K562 (cell line): Measurements from ENCODE around the gene STRIP1. TPM values are rescaled to one million over a fixed set of nuclear protein-coding genes. Genes with fewer than 3 reads are reported as not detected.
A peak's percentile ranks its signal among the peaks of the same experiment; 100 is the strongest.

ENCODE experiments used
- ATAC-seq: fragments of 200-7000 bp; cut with Tn5 transposase; 3 replicates; pipeline ENCODE4 v1.9.1; 2020; ENCODE audit warnings: moderate library complexity
- BruUV-seq: library from RNA; stranded (reverse); fragments of 400-500 nt; replicated peaks from 2 replicates; lab custom pipeline; 2021; lab: Mats Ljungman, UMichigan
- CTCF ChIA-PET: fragments of 300-600 bp; formaldehyde crosslinking; extraction: SDS; loops from one replicate; lab custom pipeline; 2021; ENCODE audit warnings: low intra/inter-chr PET ratio; lab: Yijun Ruan, JAX
- POLR2A ChIA-PET: fragments of 300-600, 350-650 bp; sonication (Branson Sonifier 250); formaldehyde crosslinking; extraction: SDS; loops from one replicate; lab custom pipeline; 2021; ENCODE audit warnings: antibody characterized with exemption, inconsistent platforms; lab: Yijun Ruan, JAX
- DNase-seq, 4 experiments: peaks; one replicate each; pipeline versions ENCODE4 v3.0.0 to v3.0.0-alpha.2; 2011 to 2018; ENCODE audit warnings: low spot score in 3 of 4, mixed read lengths in 3 of 4; ENCODE audit errors: extremely low read depth in 1 of 4
- FAIRE-seq: peaks from 2 replicates; lab custom pipeline; 2011; peaks lifted over from hg19 to GRCh38; lab: Jason Lieb, UNC
- H2AFZ ChIP-seq: 2 replicates; pipeline ENCODE4 v1.6.0; 2011; ENCODE audit warnings: low read depth, low read length, control low read depth, inconsistent platforms
- H3K27ac ChIP-seq: fragments of 200-600 bp; 3 replicates; pipeline ENCODE4 v1.8.0; 2011; ENCODE audit warnings: low read depth, mild to moderate bottlenecking, control low read depth, inconsistent platforms, low read length, moderate library complexity, mixed read lengths; ENCODE audit errors: extremely low read depth
- H3K27me3 ChIP-seq, 2 experiments: fragments of 300-600 bp in 1 of 2; 2 replicates in 1 of 2; 3 replicates in 1 of 2; pipeline versions ENCODE4 v1.6.0 to v1.8.0; 2011; ENCODE audit warnings: inconsistent platforms in 2 of 2, low read length in 2 of 2, mild to moderate bottlenecking in 1 of 2, mixed read lengths in 1 of 2, moderate library complexity in 1 of 2; ENCODE audit not compliant: control insufficient read depth in 2 of 2, insufficient read depth in 2 of 2
- H3K36me3 ChIP-seq: fragments of 300-600 bp; 3 replicates; pipeline ENCODE4 v1.8.0; 2011; ENCODE audit warnings: mild to moderate bottlenecking, low read length, inconsistent platforms; ENCODE audit not compliant: control insufficient read depth, insufficient read depth
- H3K4me1 ChIP-seq, 2 experiments: fragments of 200-600 bp in 1 of 2; replicated peaks in 1 of 2; 2 replicates in 1 of 2; 3 replicates in 1 of 2; pipeline versions ENCODE4 v1.5.1 to v1.8.0; 2011; ENCODE audit warnings: inconsistent platforms in 2 of 2, low read length in 2 of 2, mild to moderate bottlenecking in 1 of 2, mixed read lengths in 1 of 2, moderate library complexity in 1 of 2; ENCODE audit not compliant: control insufficient read depth in 2 of 2, insufficient read depth in 2 of 2
- H3K4me2 ChIP-seq: 2 replicates; pipeline ENCODE4 v1.6.1; 2011; ENCODE audit warnings: low read length, control low read depth, inconsistent platforms, mixed read lengths; ENCODE audit not compliant: insufficient read depth
- H3K4me3 ChIP-seq: fragments of 200-600 bp; sonication (generic), shearing (Covaris generic); 2 replicates; pipeline ENCODE4 v1.5.1; 2016; ENCODE audit warnings: control low read depth, inconsistent platforms
- H3K79me2 ChIP-seq: fragments of 200-600 bp; 3 replicates; pipeline ENCODE4 v1.8.0; 2011; ENCODE audit warnings: low read length, inconsistent platforms; ENCODE audit not compliant: control insufficient read depth, insufficient read depth
- H3K9ac ChIP-seq, 2 experiments: 2 replicates each; pipeline versions ENCODE4 v1.6.0 to v1.6.1; 2011; ENCODE audit warnings: low read depth in 2 of 2, low read length in 2 of 2, control low read depth in 1 of 2, inconsistent platforms in 1 of 2, mild to moderate bottlenecking in 1 of 2, mixed read lengths in 1 of 2; ENCODE audit not compliant: insufficient read depth in 1 of 2
- H3K9me1 ChIP-seq: one replicate; pipeline ENCODE4 v1.6.0; 2011; ENCODE audit warnings: inconsistent platforms, mild to moderate bottlenecking, low read length, moderate library complexity; ENCODE audit not compliant: control insufficient read depth, insufficient read depth
- H3K9me3 ChIP-seq: replicated peaks from 2 replicates; pipeline ENCODE4 v1.5.1; 2011; ENCODE audit warnings: low read depth, low read length, inconsistent platforms; ENCODE audit not compliant: control insufficient read depth, insufficient read depth
- H4K20me1 ChIP-seq: replicated peaks from 2 replicates; pipeline ENCODE4 v1.6.1; 2011; ENCODE audit warnings: low read length, inconsistent platforms, mixed read lengths; ENCODE audit not compliant: control insufficient read depth, insufficient read depth
- PHB ChIP-seq: fragments of 250-450 bp; sonication (Bioruptor Pico); IDR thresholded peaks from 2 replicates; pipeline ENCODE4 v1.5.0; 2021
- POLR2G ChIP-seq: fragments of 200-400 bp; formaldehyde crosslinking; IDR thresholded peaks from 2 replicates; pipeline ENCODE4 v1.6.1; 2017; ENCODE audit warnings: low read depth, mild to moderate bottlenecking, antibody characterized with exemption, low read length, moderate library complexity
- SNIP1 ChIP-seq: fragments of 450-650 bp; IDR thresholded peaks from 2 replicates; pipeline ENCODE4 v1.7.1; 2017; ENCODE audit warnings: low read depth, mild to moderate bottlenecking
- TAF9B ChIP-seq: fragments of 450-650 bp; IDR thresholded peaks from 2 replicates; pipeline ENCODE4 v1.6.1; 2018; ENCODE audit warnings: mild to moderate bottlenecking; ENCODE audit not compliant: partially characterized antibody
- XRCC4 ChIP-seq: IDR thresholded peaks from one replicate; pipeline ENCODE4 v1.6.1; 2011; ENCODE audit not compliant: insufficient read depth, insufficient read length; ENCODE audit errors: extremely low read depth
- YBX1 ChIP-seq: fragments of 450-650 bp; IDR thresholded peaks from 2 replicates; pipeline ENCODE4 v1.7.1; 2016; ENCODE audit warnings: mild to moderate bottlenecking
- ZNF263 ChIP-seq: sonication (generic); formaldehyde crosslinking; IDR thresholded peaks from 2 replicates; pipeline ENCODE4 v1.8.0; 2022; ENCODE audit warnings: mild to moderate bottlenecking, missing genetic modification reagents, borderline replicate concordance
- ZNF316 ChIP-seq: fragments of 450-650 bp; IDR thresholded peaks from 2 replicates; pipeline ENCODE4 v1.6.1; 2016
- ZNF780A ChIP-seq: fragments of 250-450 bp; sonication (Bioruptor Pico); IDR thresholded peaks from 2 replicates; pipeline ENCODE4 v1.5.0; 2021; ENCODE audit warnings: mild to moderate bottlenecking
- WGBS: fragments of 100-300 bp; shearing (Covaris generic); methylation state at CpG from one replicate; pipeline ENCODE4 v1.1.6; 2016; ENCODE audit warnings: low coverage, mixed read lengths; ENCODE audit not compliant: insufficient coverage; ENCODE audit errors: missing lambda C conversion rate; 5-methylcytosine and 5-hydroxymethylcytosine counted together
- in situ Hi-C: fragments of 300-500 bp; cut with MboI; formaldehyde crosslinking; loops from 4 replicates; pipeline ENCODE4 v1.15.0; 2018; ENCODE audit warnings: inconsistent platforms, mixed read lengths
- intact Hi-C: fragments of 100-400 bp; cut with micrococcal nuclease; formaldehyde crosslinking; loops from 2 replicates; pipeline ENCODE4 v1.14.2; 2022
- polyA plus RNA-seq, 8 experiments: library from polyadenylated mRNA; depleted of rRNA in 4 of 8; stranded (reverse) in 5 of 8; unstranded in 3 of 8; fragments of >200 nt; fragmentation: Nextera tagmentation in 2 of 8; fragmentation: Illumina TruSeq in 1 of 8; extraction: Ambion mirVana in 2 of 8; extraction: Trizol in 1 of 8; gene quantifications; 2 replicates each; pipeline versions ENCODE4 v1.2.1 to v1.2.3, GENCODE V29; 2011 to 2014; ENCODE audit warnings: inconsistent platforms in 1 of 8, missing spikeins in 1 of 8
- total RNA-seq, 7 experiments: library from RNA; depleted of rRNA in 6 of 7; stranded (reverse); fragments of >200 nt in 6 of 7; fragmentation: Illumina TruSeq in 2 of 7; extraction: Trizol in 2 of 7; gene quantifications; 2 replicates each; pipeline versions ENCODE4 v1.2.1 to v1.2.3, GENCODE V29; 2011 to 2021; ENCODE audit warnings: low replicate concordance in 1 of 7
- TF ChIP-seq, protein P1 (sequence below): fragments of 450-650 bp; IDR thresholded peaks from 2 replicates; pipeline ENCODE4 v1.6.1; 2018; ENCODE audit warnings: mild to moderate bottlenecking, low read depth; ENCODE audit not compliant: partially characterized antibody
- TF ChIP-seq, protein P2 (sequence below): fragments of 450-650 bp; IDR thresholded peaks from 2 replicates; pipeline ENCODE4 v1.6.1; 2016; ENCODE audit warnings: low read depth, mild to moderate bottlenecking, moderate library complexity
- TF ChIP-seq, protein P3 (sequence below): sonication (generic); formaldehyde crosslinking; IDR thresholded peaks from 2 replicates; pipeline ENCODE4 v1.9.0; 2022; ENCODE audit warnings: mild to moderate bottlenecking, missing genetic modification reagents

STRIP1 gene
- total and polyA plus RNA-seq, 9 of the 15 experiments (the other 6 are each of a cell fraction or from before 2014, with no cell fraction given): 9.9 to 42.3 (median 32.0) TPM

DNA sequence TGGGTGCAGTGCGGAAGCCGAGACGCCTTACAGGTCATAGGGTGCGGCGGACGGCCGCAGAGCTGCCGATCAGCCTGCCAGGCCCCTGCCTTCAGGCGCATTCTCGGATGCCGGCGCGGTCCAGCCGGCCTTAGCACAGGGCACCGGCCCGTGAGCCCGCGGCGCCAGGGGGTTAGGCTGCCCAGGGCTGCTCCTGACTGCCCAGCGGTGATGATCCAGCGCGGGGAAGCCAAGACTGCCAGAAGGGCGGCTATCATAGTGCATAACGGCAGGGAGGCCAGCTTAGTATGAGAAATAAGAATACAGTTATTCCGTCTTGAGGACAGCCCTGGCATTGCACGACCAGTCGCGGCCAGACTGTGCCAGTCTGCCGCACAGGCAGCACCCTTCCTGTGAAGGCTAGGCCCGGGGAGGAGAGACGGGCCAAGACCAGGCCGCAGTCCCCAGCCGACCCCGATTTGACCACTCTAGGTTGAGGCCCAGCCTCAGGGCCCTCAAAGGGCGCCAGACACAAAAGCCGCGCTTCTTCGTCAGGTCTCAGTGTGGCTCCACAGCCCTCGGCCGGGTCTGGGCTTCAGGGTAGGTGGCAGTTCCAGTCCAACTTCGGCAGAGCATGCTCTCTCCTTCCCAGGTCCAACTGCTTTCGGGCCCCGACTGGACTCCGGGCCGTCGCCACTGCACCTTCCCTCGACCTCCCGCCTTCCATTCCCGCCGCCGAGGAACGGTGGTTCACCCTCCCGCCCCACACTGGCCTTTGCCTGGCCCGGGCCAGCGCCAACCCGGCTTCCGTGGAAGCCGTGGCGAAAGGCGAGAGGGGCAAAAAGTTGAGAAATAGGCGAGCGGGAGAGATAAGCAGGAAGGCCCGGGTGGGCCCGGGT lies 35.2 kb downstream of the STRIP1 start:
- POLR2A ChIA-PET: interaction anchor here (0.6 kb wide), 1 partner anchor 672 kb away, joined by 3 read pairs; no protein-coding TSS in a partner anchor
- H3K36me3 ChIP-seq: no peaks in the 10 kb centered on the region
- H3K4me1 ChIP-seq: peaks cover 0 to 8% of the 10 kb centered on the region in 2 experiments; a peak in 1 of 5 replicates
- no peak overlapping the region for H2AFZ ChIP-seq
- intact Hi-C loops: no loop called here
- no peaks in the 10 kb centered on the region for H3K79me2 ChIP-seq
- H3K27me3 ChIP-seq: peaks cover 11 to 29% of the 10 kb centered on the region in 2 experiments; a peak in 4 of 5 replicates
- no TSS peak for BruUV-seq
- 0 out of 2 replicates have a peak, but pooled peaks have one; percentile 5 for TF ChIP-seq POLR2G
- no peak for TF ChIP-seq YBX1
- TF ChIP-seq, all 486 proteins: peak for 1
- DNase-seq (no peak), FAIRE-seq (no peak), ATAC-seq (no peak)
- H3K9me3 ChIP-seq: no peaks in the 10 kb centered on the region
- no peaks in the 10 kb centered on the region for H3K9me1 ChIP-seq
- no peak overlapping the region for H3K4me3 ChIP-seq
- 62% methylated on average over 60 of the region's 64 CpGs for WGBS
- H3K4me2 ChIP-seq: no peak overlapping the region
- H3K27ac ChIP-seq: no peak overlapping the region
- H3K9ac ChIP-seq: no peak overlapping the region
- in situ Hi-C loops: no loop called here
- peaks cover 5% of the 10 kb centered on the region; the same call in 1 of the 2 replicates for H4K20me1 ChIP-seq
- CTCF ChIA-PET: no interaction called here

DNA sequence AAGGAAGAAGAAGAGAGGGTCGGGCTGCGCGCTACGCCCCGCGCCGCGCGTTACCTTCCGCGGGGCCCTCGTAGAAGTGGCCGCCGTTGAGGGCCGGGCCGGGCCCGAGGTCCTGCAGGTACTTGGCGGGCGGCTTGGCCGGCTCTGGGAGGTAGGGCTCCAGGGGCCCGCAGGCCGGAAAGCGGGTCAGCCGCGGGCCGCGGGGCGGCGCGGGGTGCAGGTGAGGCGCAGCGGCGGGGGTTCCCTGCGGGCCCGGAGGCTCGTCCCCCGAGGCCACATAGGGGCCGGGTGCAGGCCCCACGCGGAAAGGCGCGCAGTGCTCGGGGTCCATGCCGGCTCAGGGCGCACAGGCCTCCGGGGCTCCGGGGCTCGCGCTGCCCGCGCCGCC lies 35.9 kb downstream of the STRIP1 start:
- no peak overlapping the region for H3K27ac ChIP-seq
- H3K79me2 ChIP-seq: no peaks in the 10 kb centered on the region
- H4K20me1 ChIP-seq: peaks cover 5% of the 10 kb centered on the region; the same call in 1 of the 2 replicates
- no peaks in the 10 kb centered on the region for H3K9me1 ChIP-seq
- no peak overlapping the region for H3K4me2 ChIP-seq
- intact Hi-C loops: no loop called here
- no peak overlapping the region for H3K4me3 ChIP-seq
- in situ Hi-C loops: no loop called here
- H3K4me1 ChIP-seq: peaks cover 0 to 8% of the 10 kb centered on the region in 2 experiments; a peak in 1 of 5 replicates
- H3K36me3 ChIP-seq: no peaks in the 10 kb centered on the region
- H3K9me3 ChIP-seq: no peaks in the 10 kb centered on the region
- no peak overlapping the region for H2AFZ ChIP-seq
- DNase-seq (no peak), ATAC-seq (no peak), FAIRE-seq (no peak)
- ChIA-PET CTCF (no interaction called here), POLR2A (interaction anchor here (1.1 to 1.6 kb wide), 2 partner anchors 14 to 22 kb away, joined by 3 to 7 read pairs; no protein-coding TSS in a partner anchor)
- BruUV-seq: no TSS peak
- H3K27me3 ChIP-seq: peaks cover 11 to 29% of the 10 kb centered on the region in 2 experiments; a peak in 4 of 5 replicates
- no peak overlapping the region for H3K9ac ChIP-seq
- WGBS: 60% methylated on average over 29 of the region's 52 CpGs
- TF ChIP-seq XRCC4 (no peak), ZNF316 (no peak), PHB (CRISPR knock-in tag) (no peak), SNIP1 (no peak), ZNF780A (CRISPR knock-in tag) (no peak), ZNF263 (CRISPR knock-in tag) (no peak), TAF9B (no peak)
- TF ChIP-seq, protein P1, sequence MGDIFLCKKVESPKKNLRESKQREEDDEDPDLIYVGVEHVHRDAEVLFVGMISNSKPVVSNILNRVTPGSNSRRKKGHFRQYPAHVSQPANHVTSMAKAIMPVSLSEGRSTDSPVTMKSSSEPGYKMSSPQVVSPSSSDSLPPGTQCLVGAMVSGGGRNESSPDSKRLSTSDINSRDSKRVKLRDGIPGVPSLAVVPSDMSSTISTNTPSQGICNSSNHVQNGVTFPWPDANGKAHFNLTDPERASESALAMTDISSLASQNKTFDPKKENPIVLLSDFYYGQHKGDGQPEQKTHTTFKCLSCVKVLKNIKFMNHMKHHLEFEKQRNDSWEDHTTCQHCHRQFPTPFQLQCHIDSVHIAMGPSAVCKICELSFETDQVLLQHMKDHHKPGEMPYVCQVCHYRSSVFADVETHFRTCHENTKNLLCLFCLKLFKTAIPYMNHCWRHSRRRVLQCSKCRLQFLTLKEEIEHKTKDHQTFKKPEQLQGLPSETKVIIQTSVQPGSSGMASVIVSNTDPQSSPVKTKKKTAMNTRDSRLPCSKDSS: no peak
- TF ChIP-seq, protein P2, sequence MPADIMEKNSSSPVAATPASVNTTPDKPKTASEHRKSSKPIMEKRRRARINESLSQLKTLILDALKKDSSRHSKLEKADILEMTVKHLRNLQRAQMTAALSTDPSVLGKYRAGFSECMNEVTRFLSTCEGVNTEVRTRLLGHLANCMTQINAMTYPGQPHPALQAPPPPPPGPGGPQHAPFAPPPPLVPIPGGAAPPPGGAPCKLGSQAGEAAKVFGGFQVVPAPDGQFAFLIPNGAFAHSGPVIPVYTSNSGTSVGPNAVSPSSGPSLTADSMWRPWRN: no peak
- TF ChIP-seq, protein P3, sequence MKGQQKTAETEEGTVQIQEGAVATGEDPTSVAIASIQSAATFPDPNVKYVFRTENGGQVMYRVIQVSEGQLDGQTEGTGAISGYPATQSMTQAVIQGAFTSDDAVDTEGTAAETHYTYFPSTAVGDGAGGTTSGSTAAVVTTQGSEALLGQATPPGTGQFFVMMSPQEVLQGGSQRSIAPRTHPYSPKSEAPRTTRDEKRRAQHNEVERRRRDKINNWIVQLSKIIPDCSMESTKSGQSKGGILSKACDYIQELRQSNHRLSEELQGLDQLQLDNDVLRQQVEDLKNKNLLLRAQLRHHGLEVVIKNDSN: no peak
